Measurements from ENCODE around the gene GAL.

GAL gene

GRCh38 chr11:68714060-68714856, 29.9 kb downstream of the GAL start:
- Mint-ChIP-seq H3K27ac (no peak overlapping the region), H3K4me3 (no peak overlapping the region), H3K4me1 (peaks cover 25% of the 10 kb centered on the region), H3K27me3 (ENCODE audit: low read depth, poor library complexity) (peaks cover 10% of the 10 kb centered on the region), H3K36me3 (ENCODE audit: low read depth) (peaks cover 5% of the 10 kb centered on the region), H3K9me3 (peaks cover 8% of the 10 kb centered on the region)
- DNase-seq: peak; percentile 51
- TF ChIP-seq CTCF (IDR thresholded peaks at IDR 0.05): no peak

GRCh38 chr11:68715456-68716122, 31.2 kb downstream of the GAL start:
- H3K36me3 Mint-ChIP-seq (ENCODE audit: low read depth): peaks cover 14% of the 10 kb centered on the region
- no peak for DNase-seq
- H3K27me3 Mint-ChIP-seq (ENCODE audit: low read depth, poor library complexity): peaks cover 17% of the 10 kb centered on the region
- H3K4me3 Mint-ChIP-seq: no peak overlapping the region
- H3K27ac Mint-ChIP-seq: peak overlapping the region; percentile 7
- H3K4me1 Mint-ChIP-seq: peaks cover 22% of the 10 kb centered on the region
- H3K9me3 Mint-ChIP-seq: peaks cover 21% of the 10 kb centered on the region
- TF ChIP-seq CTCF (IDR thresholded peaks at IDR 0.05): no peak

GRCh38 chr11:68721075-68721474, 36.7 kb downstream of the GAL start:
- no peak for DNase-seq
- Mint-ChIP-seq H3K4me3 (no peak overlapping the region), H3K36me3 (ENCODE audit: low read depth) (peaks cover 14% of the 10 kb centered on the region), H3K4me1 (no peaks in the 10 kb centered on the region), H3K27ac (no peak overlapping the region), H3K9me3 (peaks cover 30% of the 10 kb centered on the region), H3K27me3 (ENCODE audit: low read depth, poor library complexity) (peaks cover 21% of the 10 kb centered on the region)
- TF ChIP-seq CTCF (IDR thresholded peaks at IDR 0.05): no peak

GRCh38 chr11:68722143-68722542, 37.8 kb downstream of the GAL start:
- TF ChIP-seq CTCF (IDR thresholded peaks at IDR 0.05): no peak
- peaks cover 30% of the 10 kb centered on the region for H3K9me3 Mint-ChIP-seq
- no peak for DNase-seq
- no peak overlapping the region for H3K4me3 Mint-ChIP-seq
- H3K27ac Mint-ChIP-seq: no peak overlapping the region
- H3K36me3 Mint-ChIP-seq (ENCODE audit: low read depth): peaks cover 14% of the 10 kb centered on the region
- peaks cover 20% of the 10 kb centered on the region for H3K27me3 Mint-ChIP-seq (ENCODE audit: low read depth, poor library complexity)
- no peaks in the 10 kb centered on the region for H3K4me1 Mint-ChIP-seq

- peaks cover 9% of the 10 kb centered on the region for H3K36me3 Mint-ChIP-seq (ENCODE audit: low read depth)
- H3K27ac Mint-ChIP-seq: no peak overlapping the region
- peaks cover 23% of the 10 kb centered on the region for H3K27me3 Mint-ChIP-seq (ENCODE audit: low read depth, poor library complexity)
- H3K4me3 Mint-ChIP-seq: no peak overlapping the region
- no peaks in the 10 kb centered on the region for H3K4me1 Mint-ChIP-seq
- no peak for TF ChIP-seq CTCF (IDR thresholded peaks at IDR 0.05)
- no peak for DNase-seq
- H3K9me3 Mint-ChIP-seq: peaks cover 22% of the 10 kb centered on the region
Measured at GRCh38 chr11:68724293-68724692, 39.9 kb downstream of the GAL start.

Data from nephron progenitor cell (in vitro differentiated cells).